ENCODE measurements around the gene TRIM46. TPM values are rescaled to one million over a fixed set of nuclear protein-coding genes. Genes with fewer than 3 reads are reported as not detected.
A peak's percentile ranks its signal among the peaks of the same experiment; 100 is the strongest.

TRIM46 gene
- total RNA-seq, 1 experiment from 2014 or later: 1.0 TPM

DNA sequence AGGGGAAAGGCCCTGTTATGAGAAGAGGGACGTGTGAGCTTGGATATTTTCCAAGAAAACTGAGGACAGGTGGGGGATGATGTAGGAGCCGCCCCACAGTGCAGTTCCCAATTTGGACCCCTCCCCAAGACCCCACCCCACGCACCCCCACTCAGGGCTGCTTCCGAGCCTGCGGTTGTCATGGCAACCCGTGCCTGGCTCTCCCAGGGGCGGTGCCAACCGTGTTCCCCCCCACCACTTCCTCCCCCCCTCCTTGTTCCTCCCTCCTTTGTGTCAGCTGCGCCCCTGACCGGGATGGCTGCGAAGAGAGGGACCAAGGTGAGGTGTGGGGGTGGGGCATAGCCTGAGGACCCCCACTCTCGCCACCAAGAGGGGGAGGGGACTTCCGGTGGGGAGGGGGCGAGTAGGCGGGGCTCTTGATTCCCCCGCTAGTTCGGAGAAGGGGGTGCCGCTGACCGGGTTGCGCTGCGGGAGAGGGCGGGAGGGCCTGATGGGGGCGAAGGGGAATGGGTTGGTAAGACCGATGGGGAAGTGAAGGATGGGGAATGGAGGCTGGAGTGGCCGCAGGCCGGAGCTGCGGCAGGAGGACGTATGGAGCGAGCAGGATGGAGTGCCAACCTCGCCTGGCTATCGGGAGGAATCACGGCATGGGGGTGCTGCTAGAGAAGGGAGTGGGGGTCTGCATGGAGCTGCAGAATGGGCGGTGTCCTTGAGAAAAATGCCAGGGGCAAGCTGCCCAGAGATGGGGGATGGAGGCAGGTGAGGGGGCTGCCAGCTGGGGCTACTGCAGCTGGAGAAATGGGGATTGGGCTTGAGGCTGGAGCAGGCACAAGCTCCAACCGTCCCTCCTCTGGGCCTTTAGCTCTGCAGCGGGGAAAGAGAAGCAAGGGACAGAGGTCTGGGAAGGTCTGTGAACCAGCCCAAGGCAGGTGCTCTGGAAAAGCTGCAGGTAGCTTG lies 953 bp downstream of the TRIM46 start:
- DNase-seq: peak; percentile 57 to 68
- Histone ChIP-seq H3K9me3 (replicated peaks) (no peaks in the 10 kb centered on the region), H3K27me3 (no peaks in the 10 kb centered on the region), H3K4me1 (peaks cover 9% of the 10 kb centered on the region), H3K4me3 (peak overlapping the region; percentile 91), H3K36me3 (no peaks in the 10 kb centered on the region), H3K27ac (no peak overlapping the region)

DNA sequence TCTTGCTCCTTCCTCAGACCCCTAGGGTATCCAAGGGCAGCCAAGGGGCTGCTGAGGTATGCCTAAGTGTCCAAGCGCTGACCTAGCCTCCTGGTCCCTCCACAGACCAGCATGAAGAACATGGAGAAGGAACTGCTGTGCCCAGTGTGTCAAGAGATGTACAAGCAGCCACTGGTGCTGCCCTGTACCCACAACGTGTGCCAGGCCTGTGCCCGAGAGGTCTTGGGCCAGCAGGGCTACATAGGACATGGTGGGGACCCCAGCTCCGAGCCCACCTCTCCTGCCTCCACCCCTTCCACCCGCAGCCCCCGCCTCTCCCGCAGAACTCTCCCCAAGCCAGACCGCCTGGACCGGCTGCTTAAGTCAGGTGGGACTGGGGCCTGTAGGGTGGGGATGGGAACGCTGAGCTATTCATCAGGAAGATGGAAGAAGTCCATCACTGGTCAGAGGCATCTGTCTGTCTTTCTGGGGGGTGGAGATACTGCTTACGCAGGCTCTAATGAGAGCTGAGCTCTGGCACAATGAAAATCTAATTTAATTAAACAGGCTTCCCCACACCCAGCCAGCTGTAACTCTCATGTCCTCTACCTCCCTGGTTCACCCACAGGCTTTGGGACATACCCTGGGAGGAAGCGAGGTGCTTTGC lies 1.8 kb downstream of the TRIM46 start:
- DNase-seq: no peak
- H3K4me3 ChIP-seq: no peak overlapping the region

DNA sequence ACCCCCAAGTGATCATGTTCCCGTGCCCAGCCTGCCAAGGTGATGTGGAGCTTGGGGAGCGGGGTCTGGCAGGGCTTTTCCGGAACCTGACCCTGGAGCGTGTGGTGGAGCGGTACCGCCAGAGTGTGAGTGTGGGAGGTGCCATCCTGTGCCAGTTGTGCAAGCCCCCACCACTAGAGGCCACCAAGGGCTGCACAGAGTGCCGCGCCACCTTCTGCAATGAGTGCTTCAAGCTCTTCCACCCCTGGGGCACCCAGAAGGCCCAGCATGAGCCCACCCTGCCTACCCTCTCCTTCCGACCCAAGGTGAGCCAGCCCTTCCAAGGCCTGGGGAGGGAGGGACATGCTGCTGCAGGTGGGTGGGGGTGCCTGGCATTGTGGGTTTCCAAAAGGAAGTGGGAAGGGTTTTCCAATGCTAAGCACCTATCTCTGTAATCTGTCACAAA lies 2.3 kb downstream of the TRIM46 start:
- H3K4me1 ChIP-seq: peaks cover 9% of the 10 kb centered on the region
- no peak overlapping the region for H3K4me3 ChIP-seq
- H3K36me3 ChIP-seq: no peaks in the 10 kb centered on the region
- H3K9me3 ChIP-seq (replicated peaks): no peaks in the 10 kb centered on the region
- H3K27me3 ChIP-seq: no peaks in the 10 kb centered on the region
- no peak for DNase-seq
- no peak overlapping the region for H3K27ac ChIP-seq

More for the DNA sequence above, 1.8 kb downstream of the TRIM46 start:
- H3K4me1 ChIP-seq: peaks cover 9% of the 10 kb centered on the region
- no peaks in the 10 kb centered on the region for H3K27me3 ChIP-seq
- H3K27ac ChIP-seq: no peak overlapping the region
- H3K9me3 ChIP-seq (replicated peaks): no peaks in the 10 kb centered on the region
- no peaks in the 10 kb centered on the region for H3K36me3 ChIP-seq

DNA sequence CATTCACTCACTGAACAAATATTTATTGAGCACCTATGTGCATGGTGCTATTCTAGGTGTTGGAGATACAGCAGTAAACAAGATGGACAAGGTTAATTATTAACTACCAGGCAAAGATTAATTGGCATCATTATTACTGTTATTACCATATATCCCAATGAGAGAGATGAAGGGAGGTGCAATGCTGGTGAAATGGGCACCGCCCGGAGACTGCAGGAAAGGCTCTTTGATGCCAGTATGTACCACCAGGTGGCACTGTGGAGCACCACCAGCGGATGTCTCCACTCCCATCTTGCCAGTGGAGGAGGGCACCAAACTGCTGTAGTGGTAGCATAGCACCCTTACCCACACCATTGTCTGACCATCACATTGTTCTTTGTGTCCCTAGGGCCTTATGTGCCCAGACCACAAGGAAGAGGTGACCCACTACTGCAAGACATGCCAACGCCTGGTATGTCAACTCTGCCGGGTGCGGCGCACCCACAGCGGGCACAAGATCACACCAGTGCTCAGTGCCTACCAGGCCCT lies 3.0 kb downstream of the TRIM46 start:
- Histone ChIP-seq H3K4me1 (peaks cover 9% of the 10 kb centered on the region), H3K36me3 (no peaks in the 10 kb centered on the region), H3K27ac (no peak overlapping the region), H3K27me3 (no peaks in the 10 kb centered on the region), H3K4me3 (no peak overlapping the region), H3K9me3 (replicated peaks) (no peaks in the 10 kb centered on the region)
- peak; percentile 64 to 80 for DNase-seq

DNA sequence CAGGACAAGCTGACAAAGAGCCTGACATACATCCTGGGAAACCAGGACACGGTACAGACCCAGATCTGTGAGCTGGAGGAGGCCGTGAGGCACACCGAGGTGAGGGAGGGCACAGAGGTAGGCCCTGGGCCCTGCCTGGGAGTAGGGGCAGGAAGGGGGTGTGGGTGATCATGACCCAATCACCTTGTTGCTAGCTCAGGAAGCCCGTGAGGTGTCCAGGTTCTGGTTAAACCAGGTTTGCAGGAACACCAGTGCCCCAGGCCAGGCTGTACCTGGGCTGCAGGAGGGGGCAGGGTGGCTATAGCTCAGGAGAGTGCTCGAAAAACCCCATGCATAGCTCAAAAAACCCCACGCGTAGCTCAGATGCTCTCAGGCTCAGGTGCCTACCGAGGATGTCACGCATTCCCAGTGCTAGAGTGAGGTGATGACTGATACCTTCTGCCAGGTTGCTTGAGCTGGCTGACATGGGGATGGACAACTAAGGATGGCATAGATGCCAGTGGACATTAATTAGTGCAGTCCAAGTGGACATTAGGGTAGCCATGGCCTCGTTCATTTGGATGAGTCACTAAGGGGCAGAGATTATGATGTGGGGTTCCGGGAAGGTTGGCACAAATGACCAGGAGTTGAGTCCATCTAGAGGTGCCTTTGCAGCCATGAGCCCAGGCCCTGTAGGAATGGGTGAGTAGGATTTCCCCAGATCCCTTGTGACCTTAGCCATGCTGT lies 3.7 kb downstream of the TRIM46 start:
- H3K27ac ChIP-seq: no peak overlapping the region
- DNase-seq: no peak

DNA sequence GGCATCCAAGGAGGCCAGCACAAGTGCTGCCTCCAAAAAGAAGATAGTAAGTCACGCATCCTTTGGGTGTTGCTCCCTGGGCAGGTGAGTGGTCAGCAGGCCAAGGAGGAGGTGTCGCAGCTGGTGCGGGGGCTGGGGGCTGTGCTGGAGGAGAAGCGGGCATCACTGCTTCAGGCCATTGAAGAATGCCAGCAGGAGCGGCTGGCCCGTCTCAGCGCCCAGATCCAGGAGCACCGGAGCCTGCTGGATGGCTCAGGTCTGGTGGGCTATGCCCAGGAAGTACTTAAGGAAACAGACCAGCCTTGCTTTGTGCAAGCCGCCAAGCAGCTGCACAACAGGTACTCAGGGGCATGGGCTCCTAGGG lies 4.3 kb downstream of the TRIM46 start:
- H3K27me3 ChIP-seq: no peaks in the 10 kb centered on the region
- peaks cover 3% of the 10 kb centered on the region for H3K4me1 ChIP-seq
- no peak for DNase-seq
- H3K9me3 ChIP-seq (replicated peaks): no peaks in the 10 kb centered on the region
- H3K4me3 ChIP-seq: no peak overlapping the region
- H3K36me3 ChIP-seq: no peaks in the 10 kb centered on the region
- no peak overlapping the region for H3K27ac ChIP-seq

More for the DNA sequence above, 3.7 kb downstream of the TRIM46 start:
- Histone ChIP-seq H3K9me3 (replicated peaks) (no peaks in the 10 kb centered on the region), H3K36me3 (no peaks in the 10 kb centered on the region), H3K4me1 (peaks cover 3% of the 10 kb centered on the region), H3K27me3 (no peaks in the 10 kb centered on the region), H3K4me3 (no peak overlapping the region)

DNA sequence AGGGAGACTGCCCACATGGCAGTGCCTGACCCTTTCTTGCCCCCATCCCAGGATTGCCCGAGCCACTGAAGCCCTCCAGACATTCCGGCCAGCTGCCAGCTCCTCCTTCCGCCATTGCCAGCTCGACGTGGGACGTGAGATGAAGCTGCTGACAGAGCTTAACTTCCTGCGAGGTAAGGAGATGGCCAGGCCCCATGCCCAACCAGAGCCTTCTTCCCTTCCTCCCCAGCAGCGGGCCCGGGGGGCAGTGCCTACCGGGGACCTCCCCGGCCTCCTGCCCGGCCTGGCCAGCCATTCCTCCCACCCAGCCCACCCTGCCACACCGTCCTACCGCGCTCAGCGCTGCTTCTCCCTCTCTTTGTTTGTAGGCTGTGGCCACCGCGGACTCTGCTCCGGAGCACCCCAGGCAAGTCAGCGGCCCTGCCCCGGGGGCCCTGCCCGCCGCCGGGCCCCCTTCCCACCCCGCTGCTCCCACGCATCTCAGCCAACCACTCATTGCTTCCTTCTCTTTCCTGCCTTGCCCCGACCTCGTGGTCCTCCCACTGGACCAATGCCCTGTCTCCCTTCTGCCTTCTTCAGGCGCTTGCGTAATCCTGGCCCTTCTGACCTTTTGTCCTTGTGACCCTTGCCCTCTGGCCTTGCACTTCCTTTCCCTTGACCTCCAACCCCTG lies 4.9 kb downstream of the TRIM46 start:
- H3K4me3 ChIP-seq: no peak overlapping the region
- H3K9me3 ChIP-seq (replicated peaks): no peaks in the 10 kb centered on the region
- H3K4me1 ChIP-seq: peaks cover under 1% of the 10 kb centered on the region
- no peak for DNase-seq
- H3K36me3 ChIP-seq: no peaks in the 10 kb centered on the region
- H3K27ac ChIP-seq: no peak overlapping the region
- H3K27me3 ChIP-seq: no peaks in the 10 kb centered on the region

DNA sequence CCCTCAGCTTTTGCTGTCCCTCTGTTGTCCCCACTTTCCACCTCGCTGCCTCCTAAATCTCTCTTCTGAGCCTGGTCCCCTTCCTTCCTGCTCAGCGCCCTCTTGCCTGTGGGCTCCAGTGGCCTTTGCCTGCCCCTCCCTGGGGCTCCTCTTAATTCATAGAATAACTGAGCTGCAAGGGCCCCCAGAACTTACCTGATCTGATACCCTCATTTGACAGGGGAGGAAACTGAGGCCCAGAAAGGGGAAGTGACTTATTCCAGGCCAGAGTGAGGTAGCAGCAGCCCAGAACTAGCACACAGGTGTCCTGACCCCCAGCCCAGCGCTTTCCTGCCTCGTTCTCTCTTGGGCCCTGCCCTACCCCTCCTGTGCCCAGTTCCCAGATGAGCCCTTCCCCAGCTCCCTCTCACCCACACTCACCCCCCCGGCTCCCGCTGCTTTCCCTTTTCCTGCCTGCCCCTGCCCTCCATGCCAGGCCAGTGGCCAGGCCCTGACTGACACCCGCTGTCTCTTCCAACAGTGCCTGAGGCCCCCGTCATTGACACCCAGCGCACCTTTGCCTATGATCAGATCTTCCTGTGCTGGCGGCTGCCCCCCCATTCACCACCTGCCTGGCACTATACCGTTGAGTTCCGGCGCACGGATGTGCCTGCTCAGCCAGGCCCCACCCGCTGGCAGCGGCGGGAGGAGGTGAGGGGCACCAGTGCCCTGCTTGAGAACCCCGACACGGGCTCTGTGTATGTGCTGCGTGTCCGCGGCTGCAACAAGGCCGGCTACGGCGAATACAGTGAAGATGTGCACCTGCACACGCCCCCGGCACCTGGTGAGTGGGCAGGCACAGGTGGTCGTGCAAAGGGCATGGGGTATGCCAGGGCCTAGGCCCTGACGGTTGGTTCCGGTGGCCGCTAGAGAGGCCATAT lies 5.7 kb downstream of the TRIM46 start:
- Histone ChIP-seq H3K4me1 (no peaks in the 10 kb centered on the region), H3K36me3 (no peaks in the 10 kb centered on the region), H3K27me3 (no peaks in the 10 kb centered on the region), H3K9me3 (replicated peaks) (no peaks in the 10 kb centered on the region), H3K4me3 (no peak overlapping the region), H3K27ac (no peak overlapping the region)
- DNase-seq: no peak

DNA sequence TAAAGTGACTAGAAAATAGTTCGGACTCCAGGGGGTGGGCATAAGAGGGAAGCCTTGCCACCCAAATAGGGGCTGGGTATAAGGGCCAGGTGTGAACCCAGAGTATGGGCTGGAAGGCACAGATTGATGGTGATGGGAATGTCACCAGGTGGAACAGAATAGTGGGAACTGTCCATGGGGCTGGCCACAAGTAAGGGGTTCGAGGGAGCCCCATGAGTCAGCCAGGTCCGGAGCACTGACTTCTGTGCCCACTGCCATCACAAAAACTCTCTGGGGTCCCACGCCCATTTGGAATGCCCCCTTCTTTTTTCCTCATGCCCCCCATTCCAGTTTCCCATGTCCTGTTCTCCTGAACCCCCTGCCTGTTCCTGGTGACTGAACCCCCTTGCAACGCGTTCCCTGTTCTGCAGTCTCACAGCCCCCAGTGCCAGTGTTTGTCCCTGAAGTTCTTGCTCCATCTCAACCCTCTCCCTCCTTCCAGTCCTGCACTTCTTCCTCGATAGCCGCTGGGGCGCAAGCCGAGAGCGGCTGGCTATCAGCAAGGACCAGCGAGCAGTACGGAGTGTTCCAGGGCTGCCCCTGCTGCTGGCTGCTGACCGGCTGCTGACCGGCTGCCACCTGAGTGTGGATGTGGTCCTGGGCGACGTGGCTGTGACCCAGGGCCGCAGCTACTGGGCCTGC lies 7.9 kb downstream of the TRIM46 start:
- Histone ChIP-seq H3K9me3 (replicated peaks) (no peaks in the 10 kb centered on the region), H3K27me3 (no peaks in the 10 kb centered on the region), H3K36me3 (no peaks in the 10 kb centered on the region), H3K4me3 (no peak overlapping the region), H3K4me1 (peaks cover 3% of the 10 kb centered on the region; the same call in 1 of the 2 replicates), H3K27ac (no peak overlapping the region)
- no peak for DNase-seq

DNA sequence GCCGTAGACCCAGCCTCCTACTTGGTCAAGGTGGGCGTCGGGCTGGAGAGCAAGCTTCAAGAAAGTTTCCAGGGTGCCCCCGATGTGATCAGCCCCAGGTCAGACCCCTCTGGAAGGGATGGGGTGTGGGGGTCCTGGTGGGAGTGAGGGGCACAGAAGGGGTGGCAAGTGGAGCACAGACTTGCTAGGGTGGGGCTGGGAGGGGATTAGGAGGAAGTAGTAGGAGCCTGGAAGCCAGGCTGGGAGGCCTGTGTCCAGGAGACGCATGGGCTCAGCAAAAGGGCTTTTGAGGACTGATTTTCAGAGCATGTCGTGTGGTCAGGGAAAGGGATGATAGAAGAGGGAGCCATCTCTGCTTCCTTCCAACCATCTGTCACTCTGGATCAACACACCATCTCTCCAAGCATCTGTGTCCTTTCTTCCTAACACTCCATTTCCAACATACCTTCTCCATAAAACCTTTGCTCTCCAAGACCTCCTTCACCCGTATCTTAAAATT lies 8.5 kb downstream of the TRIM46 start:
- no peaks in the 10 kb centered on the region for H3K27me3 ChIP-seq
- no peaks in the 10 kb centered on the region for H3K36me3 ChIP-seq
- H3K9me3 ChIP-seq (replicated peaks): no peaks in the 10 kb centered on the region
- DNase-seq: no peak
- no peak overlapping the region for H3K27ac ChIP-seq
- peaks cover 3% of the 10 kb centered on the region; the same call in 1 of the 2 replicates for H3K4me1 ChIP-seq
- no peak overlapping the region for H3K4me3 ChIP-seq

DNA sequence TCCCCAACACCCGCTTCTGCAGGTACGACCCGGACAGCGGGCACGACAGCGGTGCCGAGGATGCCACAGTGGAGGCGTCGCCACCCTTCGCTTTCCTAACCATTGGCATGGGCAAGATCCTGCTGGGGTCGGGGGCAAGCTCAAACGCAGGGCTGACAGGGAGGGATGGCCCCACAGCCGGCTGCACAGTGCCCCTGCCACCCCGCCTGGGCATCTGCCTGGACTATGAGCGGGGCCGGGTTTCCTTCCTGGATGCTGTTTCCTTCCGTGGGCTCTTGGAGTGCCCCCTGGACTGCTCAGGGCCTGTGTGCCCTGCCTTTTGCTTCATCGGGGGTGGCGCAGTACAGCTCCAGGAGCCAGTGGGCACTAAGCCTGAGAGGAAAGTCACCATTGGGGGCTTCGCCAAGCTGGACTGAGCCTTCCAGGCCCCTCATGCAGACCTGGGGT lies 10.1 kb downstream of the TRIM46 start:
- H3K27me3 ChIP-seq: no peaks in the 10 kb centered on the region
- H3K36me3 ChIP-seq: no peaks in the 10 kb centered on the region
- H3K27ac ChIP-seq: no peak overlapping the region
- no peaks in the 10 kb centered on the region for H3K9me3 ChIP-seq (replicated peaks)
- no peak for DNase-seq
- no peak overlapping the region for H3K4me3 ChIP-seq
- H3K4me1 ChIP-seq: peaks cover 3% of the 10 kb centered on the region; the same call in 1 of the 2 replicates

DNA sequence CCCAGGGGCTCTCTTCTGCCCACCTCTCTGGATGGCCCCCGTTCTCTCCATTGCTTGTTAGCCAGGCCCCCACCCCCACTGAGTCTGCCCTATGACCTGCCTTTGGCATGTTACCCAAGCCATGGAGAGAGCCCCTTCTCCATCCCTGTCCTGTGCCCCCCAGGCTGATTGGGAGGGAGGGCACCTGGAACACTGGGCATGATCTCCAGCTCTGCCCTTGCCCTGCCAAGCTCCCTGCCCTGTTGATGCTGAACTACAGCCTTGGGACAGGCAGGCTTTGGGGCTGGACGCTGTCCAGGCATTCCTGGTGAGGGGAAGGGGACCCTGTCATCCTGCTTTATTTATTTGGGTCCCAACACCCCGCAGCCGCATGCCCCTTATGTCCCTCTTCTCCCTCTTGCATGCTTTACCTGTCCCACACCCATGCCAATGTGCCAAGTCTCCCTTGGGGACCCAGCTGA lies 10.7 kb downstream of the TRIM46 start:
- Histone ChIP-seq H3K4me1 (peaks cover 3% of the 10 kb centered on the region; the same call in 1 of the 2 replicates), H3K36me3 (no peaks in the 10 kb centered on the region), H3K4me3 (no peak overlapping the region), H3K27me3 (no peaks in the 10 kb centered on the region), H3K9me3 (replicated peaks) (no peaks in the 10 kb centered on the region), H3K27ac (no peak overlapping the region)
- DNase-seq: no peak
